Stimulated activated naive CD8-positive, alpha-beta T cell treated with anti-CD3 and anti-CD28 coated beads, Interleukin-15, amount 100 ng/mL, for 72 hours (primary cell): ENCODE results near the gene LRP3.

Source experiments
- ATAC-seq: fragments of 150-1000 bp; cut with Tn5 transposase; 2 replicates; pipeline ENCODE4 v1.10.0; 2021; ENCODE audit warnings: mild to moderate bottlenecking, moderate library complexity
- DNase-seq, 2 donors: peaks; one replicate each; pipeline ENCODE4 v3.0.0; 2021 to 2022
- H3K27ac Mint-ChIP-seq, 2 donors: one replicate each; pipeline ENCODE4 v1.8.0; 2022; ENCODE audit warnings: mild to moderate bottlenecking in 2 of 2, mixed read lengths in 2 of 2, moderate library complexity in 2 of 2
- H3K27me3 Mint-ChIP-seq: one replicate; pipeline ENCODE4 v1.8.0; 2022; ENCODE audit warnings: mixed read lengths
- H3K4me1 Mint-ChIP-seq: one replicate; pipeline ENCODE4 v1.8.0; 2022; ENCODE audit warnings: mild to moderate bottlenecking, mixed read lengths
- H3K4me3 Mint-ChIP-seq, 2 donors: one replicate each; pipeline ENCODE4 v1.8.0; 2022; ENCODE audit warnings: mild to moderate bottlenecking in 2 of 2, mixed read lengths in 2 of 2, moderate library complexity in 1 of 2
- H3K9me3 Mint-ChIP-seq, 2 donors: one replicate each; pipeline ENCODE4 v1.8.0; 2022; ENCODE audit warnings: mixed read lengths in 2 of 2

LRP3 gene

GRCh38 chr19:33257828-33258227 lies 63.7 kb downstream of the LRP3 start:
- Mint-ChIP-seq H3K27ac (no peak overlapping the region), H3K4me3 (no peak overlapping the region), H3K4me1 (peaks cover 17% of the 10 kb centered on the region), H3K9me3 (peaks cover 0 to 7% of the 10 kb centered on the region in 2 donors), H3K27me3 (peaks cover 26% of the 10 kb centered on the region)
- DNase-seq (no peak), ATAC-seq (no peak)
